ENCODE data around the gene RNF126. TPM values are rescaled to one million over a fixed set of nuclear protein-coding genes. Genes with fewer than 3 reads are reported as not detected.

The RNF126 gene
- total and polyA plus RNA-seq, 2 experiments from 2014 or later, result 95.7 to 112 TPM

- Histone ChIP-seq H3K4me2 (peak within 1 kb of the TSS; percentile 90), H3K27me3 (ENCODE audit: insufficient read depth) (peaks cover 10% of the 10 kb centered on the region), H3K27ac (ENCODE audit: low read depth) (no peak within 1 kb of the TSS), H2AFZ (peak within 1 kb of the TSS; percentile 90), H4K20me1 (replicated peaks; ENCODE audit: insufficient read depth) (0 out of 2 replicates have a peak, but pooled peaks cover 6% of the 10 kb centered on the region), H3F3A (replicated peaks; ENCODE audit: low read depth) (0 out of 2 replicates have a peak, but pooled peaks cover 16% of the 10 kb centered on the region), H3K4me3 (peak within 1 kb of the TSS; percentile 69), H3K79me2 (replicated peaks; ENCODE audit: insufficient read depth) (no peaks in the 10 kb centered on the region), H3K9me2 (ENCODE audit: insufficient read depth) (no peaks in the 10 kb centered on the region), H3K36me3 (ENCODE audit: insufficient read depth) (no peaks in the 10 kb centered on the region), H3K4me1 (ENCODE audit: insufficient read depth) (peaks cover 10% of the 10 kb centered on the region; the same call in 1 of the 2 replicates)
- peaks cover 4% of the 10 kb centered on the region; the same call in 1 of the 3 replicates for H3K36me3 Mint-ChIP-seq (ENCODE audit: low read depth)
- ATAC-seq (peak; percentile 21), DNase-seq (ENCODE audit: low spot score) (peak; percentile 75)
- H3K4me1 Mint-ChIP-seq, result peaks cover 13% of the 10 kb centered on the region
- H3K4me3 Mint-ChIP-seq, result peak within 1 kb of the TSS; percentile 65
- peaks cover 12% of the 10 kb centered on the region; the same call in 2 of the 3 replicates for H3K9me3 Mint-ChIP-seq
- TF ChIP-seq ZNF114 (CRISPR knock-in tag; IDR thresholded peaks at IDR 0.05) (no peak), ZNF462 (CRISPR knock-in tag; IDR thresholded peaks at IDR 0.05) (no peak), ZNF331 (CRISPR knock-in tag; IDR thresholded peaks at IDR 0.05; ENCODE audit: low read depth) (no peak), CTCF (conservative IDR thresholded peaks at IDR 0.05; ENCODE audit: low read depth in 2 of 2) (peak in 1 of 2 experiments; percentile 11; a peak in 2 of 4 replicates)
- no peak within 1 kb of the TSS for H3K27ac Mint-ChIP-seq
- peaks cover 12% of the 10 kb centered on the region for H3K27me3 Mint-ChIP-seq (ENCODE audit: insufficient read depth, low read depth, poor library complexity)
Measured at GRCh38 chr19:708154-709143, 45.4 kb upstream of the RNF126 start, which contains the start of gene PALM. PALM (plus strand) TSS chr19:708935; CDS start chr19:709147, 212 bp downstream.
